Endothelial cell of umbilical vein (primary cell): ENCODE results near the gene TBCD.

Experiments used
- CTCF ChIP-seq, 2 donors: IDR thresholded peaks; 1 replicate in 1 of 2; 2 replicates in 1 of 2; pipeline ENCODE4 v1.5.1; 2011; ENCODE audit warnings: low read length in 2 of 2, mild to moderate bottlenecking in 2 of 2, moderate library complexity in 2 of 2, control low read depth in 1 of 2, inconsistent platforms in 1 of 2, low read depth in 1 of 2; ENCODE audit not compliant: insufficient read depth in 1 of 2; ENCODE audit errors: extremely low read depth in 1 of 2
- EZH2 ChIP-seq: IDR thresholded peaks from 2 replicates; pipeline ENCODE4 v1.6.1; 2012; ENCODE audit warnings: borderline replicate concordance, low read depth, mild to moderate bottlenecking, moderate library complexity, low read length, inconsistent platforms; ENCODE audit not compliant: severe bottlenecking
- GATA2 ChIP-seq: IDR thresholded peaks from 2 replicates; pipeline ENCODE4 v1.7.0; 2011; ENCODE audit warnings: low read depth, mild to moderate bottlenecking, moderate library complexity, mixed read lengths, low read length; ENCODE audit not compliant: insufficient read length, insufficient read depth
- MAX ChIP-seq: IDR thresholded peaks from 2 replicates; pipeline ENCODE4 v1.6.1; 2011; ENCODE audit not compliant: insufficient read depth, insufficient read length
- POLR2A ChIP-seq: IDR thresholded peaks from 2 replicates; pipeline ENCODE4 v1.6.1; 2012; ENCODE audit warnings: low read depth, mild to moderate bottlenecking, control low read depth, low read length

GRCh38 chr17:82965371-82965770 lies 213.5 kb downstream of the TBCD start:
- TF ChIP-seq CTCF (IDR thresholded peaks at IDR 0.05; ENCODE audit: extremely low read depth in 1 of 2, insufficient read depth in 1 of 2, low read depth in 1 of 2, low read length in 2 of 2) (no peak), MAX (no peak), POLR2A (no peak), GATA2 (no peak), EZH2 (no peak)
